22Rv1 (cell line): ENCODE measurements around the gene SETD1A.

Experiments
- H3K27ac ChIP-seq: fragments of 450-650 bp; 2 replicates; pipeline ENCODE4 v1.5.1; 2017
- ZFX ChIP-seq: fragments of 450-650 bp; IDR thresholded peaks from 2 replicates; pipeline ENCODE4 v1.6.1; 2017; ENCODE audit warnings: antibody characterized with exemption, borderline replicate concordance
- TF ChIP-seq, protein P1 (sequence below): fragments of 450-650 bp; IDR thresholded peaks from 2 replicates; pipeline ENCODE4 v1.5.1; 2017; ENCODE audit warnings: mild to moderate bottlenecking

The SETD1A gene

DNA sequence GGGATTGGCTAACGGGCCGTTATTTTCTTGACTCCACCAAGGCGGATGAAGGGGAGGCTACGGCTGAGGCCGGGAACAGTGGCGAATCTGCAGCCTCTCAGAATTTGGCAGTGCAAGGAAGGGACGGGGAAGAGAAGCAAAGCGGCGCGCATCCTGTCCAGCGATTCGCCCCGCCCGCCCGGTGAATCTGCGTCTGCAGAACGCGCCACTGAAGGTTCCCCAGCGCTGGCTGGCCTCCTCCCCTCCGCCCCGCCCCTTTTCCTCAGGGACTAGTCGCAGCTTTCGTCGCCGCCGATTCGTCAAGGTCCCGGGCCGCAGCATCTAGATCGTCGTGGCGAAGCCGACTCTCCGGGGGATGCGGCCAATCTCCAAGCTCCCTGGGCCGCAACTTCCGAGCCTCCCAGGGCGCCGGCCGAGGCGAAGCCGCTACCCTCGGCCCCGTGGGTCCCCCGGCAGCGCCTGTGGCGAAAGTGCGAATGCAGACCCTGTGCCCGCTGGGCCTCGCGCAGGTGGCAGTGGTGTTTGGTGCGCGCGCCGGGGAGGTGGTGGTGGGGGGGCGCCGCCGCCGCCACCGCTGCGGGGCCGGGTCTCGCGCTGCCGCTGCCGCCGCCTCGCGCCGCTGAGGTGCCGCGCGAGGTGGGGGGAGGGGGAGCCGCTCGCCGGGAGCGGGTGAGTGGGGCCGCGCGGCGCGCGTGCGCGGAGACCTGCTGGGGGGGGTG is at the start of gene SETD1A:
Gene SETD1A (plus strand): TSS at position 299 of the 719 bp plus-strand sequence. CDS start 978 bp downstream, outside the sequence.
- TF ChIP-seq, protein P1, sequence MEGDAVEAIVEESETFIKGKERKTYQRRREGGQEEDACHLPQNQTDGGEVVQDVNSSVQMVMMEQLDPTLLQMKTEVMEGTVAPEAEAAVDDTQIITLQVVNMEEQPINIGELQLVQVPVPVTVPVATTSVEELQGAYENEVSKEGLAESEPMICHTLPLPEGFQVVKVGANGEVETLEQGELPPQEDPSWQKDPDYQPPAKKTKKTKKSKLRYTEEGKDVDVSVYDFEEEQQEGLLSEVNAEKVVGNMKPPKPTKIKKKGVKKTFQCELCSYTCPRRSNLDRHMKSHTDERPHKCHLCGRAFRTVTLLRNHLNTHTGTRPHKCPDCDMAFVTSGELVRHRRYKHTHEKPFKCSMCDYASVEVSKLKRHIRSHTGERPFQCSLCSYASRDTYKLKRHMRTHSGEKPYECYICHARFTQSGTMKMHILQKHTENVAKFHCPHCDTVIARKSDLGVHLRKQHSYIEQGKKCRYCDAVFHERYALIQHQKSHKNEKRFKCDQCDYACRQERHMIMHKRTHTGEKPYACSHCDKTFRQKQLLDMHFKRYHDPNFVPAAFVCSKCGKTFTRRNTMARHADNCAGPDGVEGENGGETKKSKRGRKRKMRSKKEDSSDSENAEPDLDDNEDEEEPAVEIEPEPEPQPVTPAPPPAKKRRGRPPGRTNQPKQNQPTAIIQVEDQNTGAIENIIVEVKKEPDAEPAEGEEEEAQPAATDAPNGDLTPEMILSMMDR: no peak
- no peak for TF ChIP-seq ZFX
- H3K27ac ChIP-seq: peak within 1 kb of the TSS; percentile 96

DNA sequence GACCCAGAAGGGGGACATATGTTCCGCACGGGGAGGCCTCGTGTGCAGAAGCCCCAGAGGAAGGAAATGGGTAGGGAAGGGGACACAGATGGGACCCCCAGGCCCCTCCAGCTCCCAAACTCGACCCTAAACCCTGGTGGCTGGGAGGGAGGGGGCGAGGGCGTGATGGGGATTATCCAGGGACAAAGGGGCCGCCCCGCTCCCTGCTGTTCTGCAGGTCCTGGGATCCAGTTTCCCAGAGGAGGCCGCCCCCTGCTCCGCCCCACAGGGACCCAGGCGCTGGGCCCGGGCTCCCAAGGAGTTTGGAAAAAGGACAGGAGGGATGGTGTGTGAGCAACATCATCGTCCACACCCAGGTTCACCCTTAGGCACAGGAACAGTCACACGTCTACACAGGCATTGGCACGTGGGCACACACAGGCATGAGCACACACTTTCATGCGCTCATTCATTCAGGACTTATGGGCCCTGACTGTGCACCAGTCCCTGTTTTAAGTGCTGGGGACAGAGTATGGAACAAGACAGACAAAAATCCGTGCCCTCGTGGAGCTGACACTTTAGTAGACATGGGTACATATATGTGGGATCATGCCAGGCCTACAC is 47.0 kb upstream of the SETD1A start:
- H3K27ac ChIP-seq: no peak overlapping the region
- TF ChIP-seq ZFX: no peak
- TF ChIP-seq, protein P1: no peak

DNA sequence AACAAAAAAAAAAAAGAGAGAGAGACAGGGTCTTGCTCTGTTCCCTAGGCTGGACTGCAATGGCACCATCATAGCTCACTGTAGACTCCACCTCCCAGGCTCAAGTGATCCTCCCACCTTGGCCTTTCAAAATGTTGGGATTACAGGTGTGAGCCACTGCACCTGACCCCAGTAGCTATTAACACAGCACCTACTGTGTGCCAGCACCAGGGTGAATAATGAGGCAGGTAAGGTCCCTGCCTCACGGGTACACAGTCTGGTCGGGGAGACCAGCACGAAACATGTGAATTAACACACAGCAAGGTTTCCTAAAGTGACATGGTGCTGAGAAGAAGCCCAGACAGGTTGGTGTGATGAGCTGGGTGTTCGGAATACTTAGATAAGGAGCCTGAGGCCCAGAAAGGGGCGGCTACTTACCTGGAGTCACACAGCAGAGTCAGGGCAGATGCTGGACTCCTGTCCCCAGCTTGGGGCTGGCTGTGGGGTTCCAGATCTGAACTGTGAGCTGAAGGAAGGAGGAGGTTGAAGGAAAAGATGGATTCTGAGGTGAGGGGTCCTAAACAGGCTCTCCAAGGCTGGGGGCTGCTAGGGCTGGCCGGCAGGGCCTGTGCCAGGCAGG is 44.7 kb upstream of the SETD1A start:
- TF ChIP-seq, protein P1: no peak
- TF ChIP-seq ZFX: no peak
- H3K27ac ChIP-seq: no peak overlapping the region

DNA sequence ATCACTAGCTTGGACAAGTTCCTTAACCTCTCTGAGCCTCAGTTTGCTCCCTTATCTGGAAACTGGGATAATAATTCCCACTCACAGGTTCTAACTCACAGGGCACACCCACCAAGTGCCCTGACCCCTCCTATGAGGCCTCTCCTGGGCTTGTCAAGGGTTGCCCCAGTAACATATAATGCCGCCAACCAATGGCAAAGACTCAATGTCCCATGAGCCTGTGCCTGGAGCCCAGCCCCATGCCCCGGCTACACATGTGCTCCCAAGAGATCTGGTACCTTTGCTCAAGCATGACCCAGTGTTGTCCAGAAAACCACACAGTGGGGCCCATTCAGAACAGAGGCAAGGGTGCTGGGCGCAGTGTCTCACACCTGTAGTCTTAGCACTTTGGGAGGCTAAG is 42.7 kb upstream of the SETD1A start:
- TF ChIP-seq, protein P1: no peak
- no peak for TF ChIP-seq ZFX
- no peak overlapping the region for H3K27ac ChIP-seq

DNA sequence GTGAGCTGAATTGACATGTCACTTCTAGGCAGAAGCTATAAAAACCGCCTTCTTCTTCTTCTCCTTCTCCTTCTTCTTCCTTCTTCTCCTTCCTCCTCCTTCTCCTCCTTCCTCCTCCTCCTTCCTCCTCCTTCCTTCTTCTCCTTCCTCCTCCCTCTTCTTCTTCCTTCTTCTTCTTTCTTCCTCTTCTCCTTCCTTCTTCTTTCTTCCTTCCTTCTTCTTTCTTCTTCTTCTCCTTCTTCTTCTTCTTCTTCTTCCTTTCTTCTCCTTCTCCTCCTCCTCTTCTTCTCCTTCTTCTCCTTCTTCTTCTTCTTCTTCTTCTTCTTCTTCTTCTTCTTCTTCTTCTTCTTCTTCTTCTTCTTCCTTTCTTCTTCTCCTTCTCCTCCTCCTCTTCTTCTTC is 38.9 kb upstream of the SETD1A start:
- H3K27ac ChIP-seq: no peak overlapping the region
- TF ChIP-seq ZFX: no peak
- TF ChIP-seq, protein P1: no peak

DNA sequence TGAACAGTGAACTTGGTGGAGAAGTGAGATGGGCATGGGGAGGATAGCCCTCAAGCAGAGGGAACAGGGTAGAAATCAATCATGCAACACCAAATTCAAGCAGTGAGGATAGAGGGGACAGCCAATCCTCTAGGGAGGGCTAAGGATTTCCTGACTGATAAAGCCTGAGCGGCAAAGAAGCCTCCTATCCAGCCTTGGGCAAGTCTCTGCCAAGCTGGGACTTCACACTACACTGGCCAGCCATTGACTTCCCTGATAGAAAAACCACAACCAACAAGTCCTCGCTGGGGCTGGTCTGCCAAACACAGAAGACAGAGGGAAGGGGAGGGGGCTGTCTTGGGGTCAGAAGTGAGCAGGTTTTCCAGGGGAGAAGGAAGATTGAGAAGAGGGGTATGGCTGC is 36.7 kb upstream of the SETD1A start:
- H3K27ac ChIP-seq: peak overlapping the region; percentile 97
- TF ChIP-seq, protein P1: no peak
- no peak for TF ChIP-seq ZFX

DNA sequence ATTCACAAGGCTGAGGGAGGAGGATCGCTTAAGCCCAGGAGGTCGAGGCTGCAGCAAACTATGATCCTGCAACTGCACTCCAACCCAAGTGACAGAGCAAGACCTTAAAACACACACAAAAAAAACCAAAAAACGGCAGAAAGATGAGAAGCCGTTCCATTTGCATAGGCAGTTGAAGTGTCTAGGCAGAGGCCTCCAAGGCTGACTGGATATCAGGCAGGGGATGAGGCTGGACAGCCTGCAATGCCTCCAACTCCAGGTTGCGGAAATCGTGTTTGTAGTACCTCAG is 36.2 kb upstream of the SETD1A start:
- no peak for TF ChIP-seq ZFX
- TF ChIP-seq, protein P1: no peak
- peak overlapping the region; percentile 97 for H3K27ac ChIP-seq
